Measurements from ENCODE around the gene P3H4.

Gene P3H4

DNA sequence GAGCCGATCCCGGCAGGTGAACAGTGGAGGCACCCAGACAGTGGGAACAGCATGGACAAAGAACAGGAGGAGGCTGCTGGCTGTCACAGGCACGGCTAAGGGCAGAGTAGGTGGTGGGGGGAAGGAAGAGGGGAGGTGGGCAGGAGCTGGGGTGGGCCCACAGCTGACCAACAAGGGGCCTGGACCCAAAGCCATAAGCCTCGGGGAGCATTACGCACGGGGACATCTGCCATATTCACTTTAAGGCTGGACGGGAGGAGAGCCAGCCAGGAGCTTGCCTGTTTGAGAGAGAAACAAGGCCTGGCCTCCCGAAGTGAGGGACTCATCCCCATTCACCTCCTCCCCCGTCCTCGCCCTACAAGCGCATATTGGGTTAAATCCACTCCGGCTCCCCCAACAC is 57.7 kb downstream of the P3H4 start:
- WGBS (ENCODE audit: extremely low coverage, insufficient coverage, insufficient read length) = no CpG with 5 or more reads among the region's 12 CpGs
- Histone ChIP-seq H3K4ac (ENCODE audit: low read depth, low read length) (no peak overlapping the region), H3K9ac (ENCODE audit: low read length) (no peak overlapping the region)

More for the DNA sequence above, 57.7 kb downstream of the P3H4 start:
- H2AFZ ChIP-seq (ENCODE audit: insufficient read depth, low read length, poor library complexity) = no peak overlapping the region
- no peak overlapping the region for H4K8ac ChIP-seq (ENCODE audit: low read depth, low read length)
- no peak overlapping the region for H3K27ac ChIP-seq (ENCODE audit: low read depth, low read length)
- no peak overlapping the region for H3K4me2 ChIP-seq (ENCODE audit: low read length)
- peaks cover 0 to 2% of the 10 kb centered on the region in 2 experiments for H3K4me1 ChIP-seq (ENCODE audit: control insufficient read depth in 1 of 2, insufficient read depth in 2 of 2, low read length in 2 of 2)
- no peak overlapping the region for H2BK12ac ChIP-seq (ENCODE audit: low read length)
- no peak overlapping the region for H2AK5ac ChIP-seq (ENCODE audit: low read length)
- no peaks in the 10 kb centered on the region for H3K79me1 ChIP-seq (ENCODE audit: low read length)
- no peaks in the 10 kb centered on the region for H3K27me3 ChIP-seq (ENCODE audit: insufficient read depth, low read length)
- no peak overlapping the region for H3K18ac ChIP-seq (ENCODE audit: low read length)
- DNase-seq = no peak
- H3K14ac ChIP-seq (ENCODE audit: low read length) = no peak overlapping the region
- peaks cover 4% of the 10 kb centered on the region for H3K9me3 ChIP-seq (ENCODE audit: insufficient read depth, low read depth, low read length)
- peaks cover 59 to 60% of the 10 kb centered on the region in 2 experiments for H3K36me3 ChIP-seq (ENCODE audit: control insufficient read depth in 1 of 2, insufficient read depth in 2 of 2, low read length in 2 of 2)
- H3K4me3 ChIP-seq (ENCODE audit: low read depth, low read length) = no peak overlapping the region
- no peaks in the 10 kb centered on the region for H3K79me2 ChIP-seq (ENCODE audit: control insufficient read depth, insufficient read depth, low read length, poor library complexity)
- H4K12ac ChIP-seq (ENCODE audit: low read depth, low read length) = no peak overlapping the region
- H2BK5ac ChIP-seq (ENCODE audit: low read depth, low read length, poor library complexity) = no peak overlapping the region
- no peak overlapping the region for H4K91ac ChIP-seq (ENCODE audit: low read depth, low read length)
- H3K23ac ChIP-seq (ENCODE audit: low read length) = no peak overlapping the region
- no peak overlapping the region for H2BK120ac ChIP-seq (ENCODE audit: insufficient read depth, low read length, poor library complexity)

Measured in trophoblast cell (in vitro differentiated cells and primary cell).